GM18951 (cell line): Measurements from ENCODE around the gene ANKRD35.

ENCODE experiments used
- POLR2A ChIP-seq: IDR thresholded peaks from 4 replicates; pipeline ENCODE4 v1.6.1; 2011; ENCODE audit warnings: mild to moderate bottlenecking; ENCODE audit not compliant: insufficient read length, insufficient read depth; ENCODE audit errors: extremely low read depth
- in situ Hi-C: fragments of 300-500 bp; cut with MboI; formaldehyde crosslinking; loops from one replicate; pipeline ENCODE4 v1.12.0; 2022; ENCODE audit warnings: low sequenced_read_pairs, mixed read lengths, inconsistent platforms; ENCODE audit not compliant: unreplicated experiment

The ANKRD35 gene

DNA sequence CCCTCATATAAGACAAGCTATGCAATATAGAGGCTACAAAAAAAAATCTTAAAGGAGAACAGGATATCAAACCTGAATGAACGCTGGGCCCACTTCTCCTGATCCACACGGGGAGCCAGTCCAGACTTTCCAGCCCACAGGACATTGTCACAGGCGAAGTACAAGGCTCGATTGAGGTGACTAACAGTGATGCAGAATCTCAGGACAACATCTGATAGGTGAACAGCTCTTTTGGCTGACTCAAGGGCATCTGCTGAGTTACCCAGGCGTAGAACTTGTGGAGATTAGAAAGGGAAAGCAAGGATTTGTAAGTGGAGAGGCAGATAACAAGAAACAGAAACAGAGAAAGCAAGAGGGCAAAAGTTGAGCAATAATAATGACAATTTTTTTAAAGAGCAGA, 31.1 kb upstream of the ANKRD35 start:
- in situ Hi-C loops = no loop called here
- no peak for TF ChIP-seq POLR2A

- in situ Hi-C loops = no loop called here
- TF ChIP-seq POLR2A = no peak
These were observed 26.5 kb upstream of the ANKRD35 start for GRCh38 chr1:145912128-145912641.

GRCh38 chr1:145908653-145909052, 23.0 kb upstream of the ANKRD35 start:
- in situ Hi-C loops = no loop called here
- TF ChIP-seq POLR2A = no peak

- in situ Hi-C loops = no loop called here
- no peak for TF ChIP-seq POLR2A
These were observed 21.5 kb upstream of the ANKRD35 start for GRCh38 chr1:145906954-145907753.

GRCh38 chr1:145901312-145902021, 15.8 kb upstream of the ANKRD35 start:
- TF ChIP-seq POLR2A = no peak
- in situ Hi-C loops = no loop called here

GRCh38 chr1:145898756-145899155, 13.1 kb upstream of the ANKRD35 start:
- in situ Hi-C loops = no loop called here
- TF ChIP-seq POLR2A = no peak

GRCh38 chr1:145897969-145898368, 12.3 kb upstream of the ANKRD35 start:
- TF ChIP-seq POLR2A = no peak
- in situ Hi-C loops = no loop called here

- in situ Hi-C loops = no loop called here
- TF ChIP-seq POLR2A = no peak
These were observed 9.8 kb upstream of the ANKRD35 start for GRCh38 chr1:145895471-145895870.

DNA sequence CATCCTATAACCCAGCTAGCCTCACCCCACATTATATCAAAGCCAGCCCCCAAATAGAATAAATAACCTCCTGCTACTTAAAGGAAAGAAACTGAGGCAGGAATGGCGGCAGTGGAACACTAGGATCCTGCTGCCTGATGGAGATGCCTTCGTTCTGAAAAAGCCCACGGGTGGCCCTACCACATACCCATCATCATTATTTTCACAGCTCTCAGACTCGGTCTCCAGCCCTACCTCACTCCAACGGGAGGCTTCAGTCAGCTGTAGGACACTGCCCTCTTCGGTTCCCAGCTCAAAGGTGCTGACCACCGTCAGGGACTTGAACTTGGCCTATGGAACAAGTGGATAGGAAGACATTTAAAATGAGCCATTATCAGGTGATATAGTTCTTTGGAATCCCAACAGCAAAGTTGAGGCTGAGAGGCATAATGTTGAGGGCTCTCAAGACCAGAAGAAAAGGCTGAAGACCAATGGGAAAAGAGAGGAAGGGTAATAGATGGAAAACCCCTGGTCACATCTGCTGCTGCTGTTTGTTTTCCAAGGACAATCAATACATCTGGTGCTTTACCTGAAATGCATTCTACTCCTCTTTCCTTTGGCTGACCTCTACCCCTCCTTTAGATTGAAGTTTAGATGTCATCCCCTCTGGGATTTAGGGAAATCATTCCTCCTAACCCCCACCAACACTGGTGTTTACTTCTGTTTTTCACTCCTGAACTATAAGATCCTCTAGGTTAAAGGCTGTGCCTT, 7.8 kb upstream of the ANKRD35 start:
- TF ChIP-seq POLR2A = no peak
- in situ Hi-C loops = no loop called here

GRCh38 chr1:145892486-145893087, 6.9 kb upstream of the ANKRD35 start:
- no peak for TF ChIP-seq POLR2A
- in situ Hi-C loops = no loop called here

GRCh38 chr1:145891587-145892485, 6.2 kb upstream of the ANKRD35 start:
- in situ Hi-C loops = no loop called here
- no peak for TF ChIP-seq POLR2A

- no peak for TF ChIP-seq POLR2A
- in situ Hi-C loops = no loop called here
These were observed 5.5 kb upstream of the ANKRD35 start for GRCh38 chr1:145891143-145891542.
